ENCODE measurements around the gene FN1. TPM values are rescaled to one million over a fixed set of nuclear protein-coding genes. Genes with fewer than 3 reads are reported as not detected.
A peak's percentile ranks its signal among the peaks of the same experiment; 100 is the strongest.

FN1 gene
- total RNA-seq, 1 donor from 2014 or later: 83.2 TPM

DNA sequence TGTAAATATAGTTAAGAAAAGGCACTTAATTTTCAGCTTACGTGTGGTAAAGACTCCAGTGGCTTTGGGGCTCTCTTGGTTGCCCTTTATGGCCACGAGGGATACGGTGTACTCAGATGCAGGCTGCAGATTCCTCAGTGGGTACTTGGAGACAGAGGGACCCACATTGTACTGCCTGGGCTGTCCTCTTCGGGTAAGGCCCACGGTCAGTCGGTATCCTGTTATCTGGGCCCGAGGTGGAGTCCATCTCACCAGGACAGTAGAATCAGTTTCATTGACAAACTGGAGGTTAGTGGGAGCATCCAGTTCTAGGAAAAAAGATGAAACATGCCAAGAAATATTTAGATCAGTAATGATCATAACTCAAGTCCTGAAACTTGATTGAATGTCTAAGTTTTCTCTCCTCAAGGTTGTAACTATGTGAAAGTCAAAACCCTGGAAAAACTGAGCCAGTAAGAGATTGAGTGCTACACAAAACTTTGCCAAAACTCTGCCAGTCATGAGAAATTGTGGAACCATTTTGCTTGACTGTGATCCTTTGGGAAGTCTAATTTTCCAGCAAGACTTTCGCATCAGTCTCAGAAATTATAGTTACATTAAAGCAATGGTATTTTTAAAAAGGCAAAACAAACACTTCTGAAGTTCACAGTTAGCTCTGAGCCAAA lies 31.4 kb downstream of the FN1 start:
- FAIRE-seq: no peak
- H3K36me3 ChIP-seq (ENCODE audit: control insufficient read depth, insufficient read depth, low read length): peaks cover 1% of the 10 kb centered on the region
- H3K4me3 ChIP-seq (ENCODE audit: low read depth, low read length): no peak overlapping the region
- no peaks in the 10 kb centered on the region for H3K27me3 ChIP-seq (ENCODE audit: control insufficient read depth, insufficient read depth, low read length)
- TF ChIP-seq CTCF (IDR thresholded peaks at IDR 0.05; ENCODE audit: insufficient read depth, low read length, severe bottlenecking): no peak
- no peak for DNase-seq (ENCODE audit: low read depth)

DNA sequence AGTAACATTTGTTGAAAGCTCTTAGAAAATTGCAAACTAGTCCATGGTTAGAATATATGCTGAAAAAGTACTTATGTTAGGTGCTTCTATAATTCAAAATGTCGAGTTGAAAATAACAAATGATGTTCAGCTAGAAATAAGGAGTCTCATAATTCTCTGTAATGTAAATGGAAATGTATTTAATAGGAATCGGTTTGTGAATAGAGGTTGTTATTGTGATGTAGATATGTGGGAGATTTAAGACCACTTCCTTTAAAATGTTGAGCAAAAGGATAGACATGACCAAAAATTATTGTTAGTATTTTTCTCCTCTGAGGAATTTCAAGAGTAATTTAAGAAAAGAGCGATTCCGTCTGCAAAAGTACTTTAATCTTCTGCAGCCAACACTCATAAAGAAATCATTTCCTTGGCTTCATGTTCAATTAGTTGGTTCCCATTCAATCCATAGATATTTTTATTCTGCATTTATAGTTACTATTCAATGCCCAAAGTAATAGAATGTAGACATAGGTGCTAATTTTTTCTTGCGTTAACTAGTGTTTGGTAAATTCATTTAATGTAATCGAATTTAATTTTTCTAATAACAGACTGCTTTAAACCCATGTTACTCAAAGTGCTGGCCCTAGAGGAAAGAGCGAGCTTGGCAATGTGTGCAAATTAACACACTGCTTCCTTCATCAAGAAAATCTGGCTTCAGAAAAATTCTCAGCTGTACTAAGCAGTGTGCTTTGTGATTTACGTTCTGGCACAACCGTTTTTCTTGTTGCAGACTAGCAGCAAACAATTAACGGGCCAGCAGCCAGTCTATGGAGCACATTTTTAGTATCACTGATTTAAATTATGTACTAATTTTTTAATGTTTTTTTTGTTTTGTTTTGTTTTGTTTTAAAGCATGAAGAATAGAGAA lies 32.2 kb downstream of the FN1 start:
- FAIRE-seq: no peak
- peaks cover 1% of the 10 kb centered on the region for H3K36me3 ChIP-seq (ENCODE audit: control insufficient read depth, insufficient read depth, low read length)
- H3K4me3 ChIP-seq (ENCODE audit: low read depth, low read length): no peak overlapping the region
- no peak for DNase-seq (ENCODE audit: low read depth)
- TF ChIP-seq CTCF (IDR thresholded peaks at IDR 0.05; ENCODE audit: insufficient read depth, low read length, severe bottlenecking): no peak
- H3K27me3 ChIP-seq (ENCODE audit: control insufficient read depth, insufficient read depth, low read length): no peaks in the 10 kb centered on the region

DNA sequence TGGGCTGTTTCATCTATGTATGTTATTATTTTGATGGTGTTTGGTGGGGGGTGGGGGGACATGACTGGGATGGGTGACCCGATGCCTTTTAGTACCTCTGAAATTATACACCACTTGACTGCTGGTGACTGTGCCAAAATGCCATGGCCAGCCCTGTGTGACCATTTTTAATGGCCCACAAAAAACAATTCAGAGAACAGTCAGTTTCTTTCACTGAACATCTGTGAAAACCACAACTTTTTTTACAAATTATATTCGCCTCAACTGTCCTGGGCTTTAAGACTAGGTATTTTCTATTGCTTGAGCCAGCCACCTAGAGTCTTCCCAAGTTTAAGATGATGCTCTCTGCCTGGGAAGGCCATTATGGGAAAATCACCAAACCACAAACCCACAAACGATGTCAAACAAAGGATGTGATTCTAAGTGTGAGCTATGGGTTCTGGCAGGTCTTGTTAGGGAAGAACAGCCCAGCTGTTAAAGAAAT lies 33.9 kb downstream of the FN1 start:
- H3K36me3 ChIP-seq (ENCODE audit: control insufficient read depth, insufficient read depth, low read length): peaks cover 2% of the 10 kb centered on the region
- H3K27me3 ChIP-seq (ENCODE audit: control insufficient read depth, insufficient read depth, low read length): no peaks in the 10 kb centered on the region
- no peak for FAIRE-seq
- TF ChIP-seq CTCF (IDR thresholded peaks at IDR 0.05; ENCODE audit: insufficient read depth, low read length, severe bottlenecking): no peak
- DNase-seq (ENCODE audit: low read depth): peak; percentile 31
- no peak overlapping the region for H3K4me3 ChIP-seq (ENCODE audit: low read depth, low read length)

GRCh38 chr2:215399067-215399716 lies 36.7 kb downstream of the FN1 start:
- H3K36me3 ChIP-seq (ENCODE audit: control insufficient read depth, insufficient read depth, low read length): peaks cover 1% of the 10 kb centered on the region
- no peaks in the 10 kb centered on the region for H3K27me3 ChIP-seq (ENCODE audit: control insufficient read depth, insufficient read depth, low read length)
- H3K4me3 ChIP-seq (ENCODE audit: low read depth, low read length): no peak overlapping the region
- DNase-seq (ENCODE audit: low read depth): no peak
- TF ChIP-seq CTCF (IDR thresholded peaks at IDR 0.05; ENCODE audit: insufficient read depth, low read length, severe bottlenecking): no peak
- no peak for FAIRE-seq

DNA sequence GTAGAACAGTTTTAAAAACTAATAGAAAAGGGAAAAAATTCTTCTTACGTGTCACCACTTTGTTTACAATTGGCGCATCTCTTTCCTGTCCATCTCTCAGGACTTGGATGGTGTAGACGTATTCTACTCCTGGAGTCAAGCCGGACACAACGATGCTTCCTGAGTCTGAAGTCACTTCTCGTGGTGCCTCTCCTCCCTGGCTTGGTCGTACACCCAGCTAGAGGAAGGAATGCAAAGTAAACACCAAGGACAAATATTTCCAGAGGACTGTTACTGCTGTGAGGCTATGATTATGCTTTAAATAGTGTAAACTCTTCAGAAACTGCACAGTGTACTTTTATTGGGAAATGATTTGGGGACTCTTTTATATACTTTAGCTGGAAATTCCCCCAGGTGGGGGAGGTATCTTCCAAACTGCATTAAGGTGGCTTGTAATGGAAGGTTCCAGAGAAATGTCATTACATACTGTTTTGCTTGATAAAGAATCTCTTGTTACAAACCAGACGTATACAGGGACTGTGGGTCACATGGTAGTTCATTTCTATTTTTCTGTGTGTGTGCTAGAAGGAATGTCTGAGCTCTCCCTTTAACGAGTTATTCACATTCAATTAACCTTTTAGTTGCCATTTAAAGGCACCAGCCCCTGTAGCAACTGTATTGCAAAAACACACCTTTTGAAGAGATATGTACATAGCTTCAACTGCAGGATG lies 38.1 kb downstream of the FN1 start:
- Histone ChIP-seq H3K27me3 (ENCODE audit: control insufficient read depth, insufficient read depth, low read length) (no peaks in the 10 kb centered on the region), H3K36me3 (ENCODE audit: control insufficient read depth, insufficient read depth, low read length) (peaks cover 1% of the 10 kb centered on the region), H3K4me3 (ENCODE audit: low read depth, low read length) (no peak overlapping the region)
- DNase-seq (ENCODE audit: low read depth) (no peak), FAIRE-seq (no peak)
- TF ChIP-seq CTCF (IDR thresholded peaks at IDR 0.05; ENCODE audit: insufficient read depth, low read length, severe bottlenecking): no peak
